HL-60 (cell line): ENCODE results near the gene HOMER1.

ENCODE experiments used
- DNase-seq, 2 experiments: peaks; one replicate each; pipeline ENCODE4 v3.0.0-alpha.2; 2010 to 2020; ENCODE audit warnings: low read depth in 1 of 2, low spot score in 1 of 2
- H3K27ac ChIP-seq: fragments of 250-450 bp; sonication (Bioruptor Pico); replicated peaks from 2 replicates; pipeline ENCODE4 v1.5.1; 2020; ENCODE audit warnings: mild to moderate bottlenecking, moderate library complexity
- H3K27me3 ChIP-seq: fragments of 250-450 bp; sonication (Bioruptor Pico); 2 replicates; pipeline ENCODE4 v1.5.1; 2021; ENCODE audit warnings: mild to moderate bottlenecking, moderate library complexity; ENCODE audit not compliant: insufficient read depth, poor library complexity, severe bottlenecking
- H3K4me3 ChIP-seq: replicated peaks from 2 replicates; pipeline ENCODE4 v1.5.1; 2011; ENCODE audit warnings: mild to moderate bottlenecking, control low read depth, low read length; ENCODE audit not compliant: insufficient read depth
- CTCF ChIP-seq: IDR thresholded peaks from one replicate; pipeline ENCODE4 v1.5.1; 2011; ENCODE audit warnings: low read length, control low read depth, inconsistent platforms; ENCODE audit not compliant: insufficient read depth
- GABPA ChIP-seq: IDR thresholded peaks from 2 replicates; pipeline ENCODE4 v1.6.1; 2012; ENCODE audit warnings: low read depth
- POLR2AphosphoS5 ChIP-seq: IDR thresholded peaks from 2 replicates; pipeline ENCODE4 v1.6.1; 2012; ENCODE audit warnings: low read depth
- REST ChIP-seq: IDR thresholded peaks from 2 replicates; pipeline ENCODE4 v1.6.1; 2012; ENCODE audit warnings: low read depth; ENCODE audit not compliant: insufficient replicate concordance
- SPI1 ChIP-seq: IDR thresholded peaks from 2 replicates; pipeline ENCODE4 v1.6.1; 2012; ENCODE audit warnings: low read depth, mild to moderate bottlenecking, borderline replicate concordance

HOMER1 gene

GRCh38 chr5:79349881-79350280, 164.1 kb downstream of the HOMER1 start:
- no peak overlapping the region for H3K4me3 ChIP-seq
- H3K27me3 ChIP-seq, result no peaks in the 10 kb centered on the region
- no peak for TF ChIP-seq SPI1
- no peak for TF ChIP-seq GABPA
- TF ChIP-seq REST, result no peak
- no peak for TF ChIP-seq CTCF
- TF ChIP-seq POLR2AphosphoS5, result no peak
- DNase-seq, result no peak
- H3K27ac ChIP-seq, result no peak overlapping the region

DNA sequence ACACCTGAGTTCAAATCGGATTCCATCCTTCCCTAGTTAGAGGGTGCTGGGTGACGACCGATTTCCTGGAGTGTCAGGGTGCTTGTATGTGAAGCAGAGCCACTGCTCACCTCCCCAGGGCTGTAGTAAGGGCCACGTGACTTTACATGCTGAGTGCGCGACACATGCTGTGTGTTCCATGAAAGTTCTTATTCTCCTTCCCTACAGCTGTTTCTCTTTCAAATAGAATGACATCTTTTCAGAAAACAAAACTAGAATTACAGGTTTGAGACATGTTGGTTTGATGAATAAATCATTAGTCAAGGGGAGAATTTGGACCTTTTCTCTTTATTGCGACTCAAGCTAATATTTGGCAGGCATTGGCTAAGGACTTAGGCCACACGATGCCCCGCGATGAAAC, 164.9 kb downstream of the HOMER1 start:
- Histone ChIP-seq H3K4me3 (no peak overlapping the region), H3K27ac (no peak overlapping the region), H3K27me3 (no peaks in the 10 kb centered on the region)
- no peak for DNase-seq
- TF ChIP-seq REST (no peak), CTCF (no peak), SPI1 (no peak), GABPA (no peak), POLR2AphosphoS5 (no peak)

DNA sequence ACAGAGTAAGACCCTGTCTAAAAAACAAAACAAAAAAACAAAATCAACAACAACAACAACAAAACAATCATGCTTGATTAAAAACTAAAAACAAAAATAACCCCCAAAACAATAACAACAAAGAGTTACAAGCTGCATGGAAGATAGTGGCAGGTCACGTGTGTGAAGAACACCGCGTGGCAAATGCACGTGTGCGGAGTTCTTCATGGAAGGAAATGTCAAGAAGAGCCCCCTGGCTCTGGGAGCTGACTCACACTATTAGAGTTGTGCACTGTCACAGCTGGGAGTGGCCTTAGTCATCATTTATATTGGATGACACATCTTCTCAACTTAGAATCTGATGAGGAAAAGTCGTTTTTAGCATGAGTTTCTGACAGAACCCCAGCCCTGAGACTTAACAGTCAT, 167.5 kb downstream of the HOMER1 start:
- Histone ChIP-seq H3K27me3 (no peaks in the 10 kb centered on the region), H3K4me3 (no peak overlapping the region), H3K27ac (no peak overlapping the region)
- TF ChIP-seq POLR2AphosphoS5 (no peak), GABPA (no peak), CTCF (no peak), SPI1 (no peak), REST (no peak)
- no peak for DNase-seq
